HFF-Myc (cell line): ENCODE data around the gene GALNT9.
"Not testable (repeated sequence)": the region's sequence is repeated elsewhere in the genome, so short reads cannot be mapped to it uniquely, and the experiment has no call there.

ENCODE experiments used
- DNase-seq: peaks from one replicate; pipeline ENCODE4 v3.0.0-alpha.2; 2011; ENCODE audit warnings: low read depth; ENCODE audit errors: extremely low read depth
- H3K4me3 ChIP-seq: replicated peaks from 2 replicates; pipeline ENCODE4 v1.5.1; 2011; ENCODE audit warnings: low read depth, mild to moderate bottlenecking, control low read depth, low read length
- CTCF ChIP-seq: IDR thresholded peaks from 2 replicates; pipeline ENCODE4 v1.5.1; 2012; ENCODE audit warnings: mild to moderate bottlenecking, low read depth, low read length, control low read depth; ENCODE audit errors: missing control alignments

Gene GALNT9

DNA sequence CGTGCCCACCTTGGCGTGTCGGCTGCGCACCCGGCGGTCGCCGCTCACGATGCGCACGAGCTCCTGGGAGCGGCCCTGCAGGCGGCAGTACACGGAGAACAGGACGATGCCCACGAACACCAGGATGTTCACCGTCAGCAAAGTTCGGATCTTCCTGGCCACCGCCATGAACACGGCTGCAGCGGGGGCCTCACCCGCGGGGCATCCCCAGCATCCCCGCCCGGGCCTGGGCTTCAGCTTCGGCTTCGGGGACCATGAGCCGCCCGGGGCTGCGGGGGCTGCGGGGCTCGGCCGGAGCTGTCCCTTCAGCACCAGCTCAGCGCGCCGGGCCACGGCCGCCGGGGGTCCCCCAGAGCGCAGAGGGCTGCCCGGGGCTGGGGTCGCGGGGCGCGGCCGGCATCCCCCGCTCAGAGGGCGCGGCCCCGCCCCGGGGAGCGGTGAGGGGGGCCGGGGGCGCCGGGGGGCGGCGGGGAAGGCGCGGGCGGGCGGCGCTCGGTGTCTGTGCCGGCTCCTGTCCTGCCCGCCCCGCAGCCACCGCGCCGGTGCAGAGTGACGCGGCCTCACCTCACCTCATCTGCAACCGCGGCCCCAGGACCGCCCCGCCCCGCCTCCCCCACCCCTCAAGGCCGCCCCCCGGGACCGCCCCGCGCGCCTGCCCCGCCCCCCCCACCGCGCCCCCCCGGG is at the start of gene GALNT9:
TSS of gene GALNT9 (minus strand) at position 554 of the 684 bp plus-strand sequence. CDS start at position 168, 386 bp downstream.
- no peak for DNase-seq
- no peak for TF ChIP-seq CTCF
- no peak within 1 kb of the TSS for H3K4me3 ChIP-seq

- H3K4me3 ChIP-seq, DNase-seq: not testable (repeated sequence)
Measured at GRCh38 chr12:132379057-132379456, 49.7 kb upstream of the GALNT9 start.

GRCh38 chr12:132377147-132377546 is 47.8 kb upstream of the GALNT9 start:
- H3K4me3 ChIP-seq: no peak overlapping the region
- TF ChIP-seq CTCF: no peak
- DNase-seq: no peak

DNA sequence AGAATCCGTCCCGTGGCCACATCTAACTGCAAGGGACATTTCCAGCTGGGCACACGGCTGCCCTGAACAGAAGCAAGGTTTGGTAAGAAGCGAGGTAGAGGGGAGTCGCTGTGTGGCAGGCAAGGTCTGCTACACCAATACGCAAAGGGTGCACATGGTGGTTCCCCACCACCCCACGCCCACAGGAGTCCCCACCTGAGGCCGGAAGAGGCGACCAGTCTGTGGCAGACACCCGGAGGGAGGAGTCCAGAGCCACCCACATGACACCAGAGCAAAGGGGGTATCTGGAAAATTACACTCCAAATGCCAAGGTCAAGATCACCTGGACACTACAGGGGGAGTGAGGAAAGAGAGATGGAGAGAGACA is 47.1 kb upstream of the GALNT9 start:
- TF ChIP-seq CTCF: no peak
- no peak overlapping the region for H3K4me3 ChIP-seq
- no peak for DNase-seq

DNA sequence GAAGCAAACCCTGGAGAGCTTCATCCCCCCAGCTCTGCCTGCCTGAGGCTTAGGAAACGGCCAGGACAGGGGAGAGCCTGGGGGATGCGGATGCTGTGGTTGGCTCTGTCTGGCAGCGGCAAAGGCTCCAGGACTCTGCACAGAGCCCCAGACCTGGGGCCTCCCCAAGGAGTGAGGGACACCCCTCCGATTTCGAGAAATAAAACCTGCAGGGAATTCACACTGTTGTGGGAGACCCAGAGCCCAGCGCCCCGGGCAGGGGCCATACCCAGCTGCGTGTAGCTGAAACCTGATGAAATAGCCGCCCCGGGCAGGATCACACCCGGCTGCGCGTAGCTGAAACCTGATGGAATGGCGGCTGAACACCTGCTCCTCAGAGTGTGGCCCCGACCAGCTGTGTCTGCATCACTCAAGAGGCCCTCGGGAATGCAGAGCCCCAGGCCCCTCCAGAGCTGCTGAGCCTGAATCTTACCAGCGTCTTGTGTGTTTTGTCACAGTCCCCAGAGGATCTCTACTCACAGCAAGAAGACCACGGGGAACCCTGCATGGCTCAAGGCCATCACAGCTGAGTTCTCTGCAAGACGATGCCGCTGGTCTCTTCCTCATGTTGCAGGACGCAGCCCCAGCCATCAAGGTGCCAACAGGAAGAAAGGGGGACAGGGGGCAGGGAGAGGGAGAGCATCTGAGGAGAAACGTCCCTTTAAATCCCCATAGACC is 46.5 kb upstream of the GALNT9 start:
- TF ChIP-seq CTCF: no peak
- no peak for DNase-seq
- no peak overlapping the region for H3K4me3 ChIP-seq

- DNase-seq: no peak
- no peak overlapping the region for H3K4me3 ChIP-seq
- no peak for TF ChIP-seq CTCF
Measured at GRCh38 chr12:132374612-132375445, 45.4 kb upstream of the GALNT9 start.
